ENCODE measurements around the gene DPH1.

DNA sequence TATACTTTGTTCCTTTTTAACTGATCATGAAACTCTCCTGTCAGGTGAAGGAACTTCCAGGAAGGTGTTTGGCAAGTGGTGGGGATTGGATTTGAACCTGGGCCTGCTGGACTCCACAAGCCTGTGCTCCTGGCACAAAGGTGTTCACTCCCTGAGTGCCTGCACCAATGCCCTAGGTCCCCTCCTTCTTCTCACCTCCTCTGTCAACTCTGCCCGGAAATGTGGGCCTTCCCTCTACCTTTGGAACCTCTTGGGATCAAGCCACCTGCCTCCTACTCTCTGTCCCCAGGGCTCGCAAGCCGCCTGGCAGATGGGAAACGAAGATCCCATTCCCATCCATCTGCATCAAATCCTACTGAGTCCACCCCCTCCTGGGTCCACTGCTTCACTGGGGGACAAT lies 44.9 kb upstream of the DPH1 start:
- TF ChIP-seq CTCF (IDR thresholded peaks at IDR 0.05 in 4 of 5, conservative IDR thresholded peaks at IDR 0.05 in 1 of 5) = no peak
- no peak for TF ChIP-seq POLR2A (IDR thresholded peaks at IDR 0.05)
